Stimulated activated CD4-positive, alpha-beta T cell treated with anti-CD3 and anti-CD28 coated beads, Interleukin-4, amount 100 ng/mL, for 1 hour (primary cell): ENCODE measurements around the gene ANKRD13B.

ENCODE experiments used
- DNase-seq: peaks from one replicate; pipeline ENCODE4 v3.0.0-alpha.2; 2020

The ANKRD13B gene

DNA sequence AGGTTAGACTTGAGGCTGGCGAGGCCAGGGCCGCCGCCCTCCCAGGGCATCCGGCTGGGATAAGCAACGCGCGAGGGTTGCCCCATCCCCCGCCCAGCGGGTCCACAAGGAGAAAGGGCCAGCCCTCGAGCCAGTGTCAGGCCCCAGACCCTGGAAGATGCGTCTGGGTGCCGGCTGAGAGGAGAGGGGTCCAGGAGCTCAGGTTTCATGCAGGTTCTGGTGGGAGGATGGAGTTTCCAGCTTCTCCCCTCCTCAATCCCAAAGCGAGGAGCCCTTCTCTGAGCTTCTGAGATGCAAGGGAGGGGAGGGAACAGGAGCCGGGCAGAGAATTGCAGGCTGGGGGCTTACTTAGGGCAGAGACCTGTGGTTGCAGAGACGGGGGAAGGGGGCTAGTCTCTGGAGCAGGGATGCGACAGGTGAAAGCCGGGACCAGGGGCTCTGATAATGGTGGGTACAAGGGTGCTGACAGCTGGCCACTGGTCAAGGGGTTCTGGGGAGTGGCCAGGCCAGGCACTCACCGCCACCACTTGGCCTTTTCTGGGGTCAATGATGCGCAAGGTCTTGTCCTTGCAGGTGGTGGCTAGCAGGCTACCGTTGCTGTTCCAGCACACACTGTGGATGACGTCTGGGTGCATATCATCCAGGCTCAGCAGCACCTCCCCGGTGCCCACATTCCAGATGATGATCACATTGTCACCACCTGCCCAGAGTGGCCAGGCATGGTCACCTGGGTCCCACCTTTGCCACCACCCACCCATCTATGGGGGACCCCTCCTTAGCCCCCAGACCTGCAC is 25.5 kb downstream of the ANKRD13B start:
- DNase-seq: no peak

DNA sequence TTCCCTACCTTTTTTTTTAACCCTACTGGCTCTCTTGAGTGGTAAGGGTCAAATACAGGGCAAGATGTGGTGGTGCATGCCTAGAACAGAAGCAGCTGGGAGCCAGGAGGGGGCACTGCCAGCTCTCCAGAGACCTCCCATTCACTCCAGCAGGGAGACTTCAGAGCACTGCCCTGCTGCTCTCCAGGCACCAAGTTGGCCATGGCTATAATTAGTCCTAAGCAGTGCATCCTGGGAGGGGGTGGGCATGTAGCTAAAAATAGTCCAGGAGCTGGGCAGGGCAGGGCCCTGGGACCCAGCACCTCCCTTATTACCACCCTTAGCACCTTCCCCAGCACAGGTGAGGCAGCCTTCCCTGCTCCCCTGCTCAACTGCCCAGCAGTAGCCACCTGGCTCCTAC is 26.3 kb downstream of the ANKRD13B start:
- DNase-seq: no peak

DNA sequence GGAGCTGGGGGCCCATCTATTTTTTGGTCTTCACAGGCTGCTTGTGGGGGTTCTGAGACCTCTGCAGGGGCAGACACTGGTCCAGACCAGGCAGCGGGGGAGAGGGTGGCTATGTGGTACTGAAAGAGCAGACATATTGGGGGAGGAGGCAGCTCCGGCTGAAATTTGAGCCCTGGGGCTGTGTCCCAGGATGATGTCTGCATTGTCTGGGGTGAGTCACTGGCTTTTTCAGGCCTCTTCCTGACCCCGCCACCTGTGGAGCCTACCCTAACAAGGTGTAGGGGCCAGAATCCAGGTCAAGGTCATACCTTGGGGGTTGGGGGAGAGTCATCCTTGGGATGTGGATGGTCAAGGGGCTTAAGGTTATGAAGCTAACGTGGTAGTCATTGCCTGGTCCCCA is 27.3 kb downstream of the ANKRD13B start:
- DNase-seq: no peak

DNA sequence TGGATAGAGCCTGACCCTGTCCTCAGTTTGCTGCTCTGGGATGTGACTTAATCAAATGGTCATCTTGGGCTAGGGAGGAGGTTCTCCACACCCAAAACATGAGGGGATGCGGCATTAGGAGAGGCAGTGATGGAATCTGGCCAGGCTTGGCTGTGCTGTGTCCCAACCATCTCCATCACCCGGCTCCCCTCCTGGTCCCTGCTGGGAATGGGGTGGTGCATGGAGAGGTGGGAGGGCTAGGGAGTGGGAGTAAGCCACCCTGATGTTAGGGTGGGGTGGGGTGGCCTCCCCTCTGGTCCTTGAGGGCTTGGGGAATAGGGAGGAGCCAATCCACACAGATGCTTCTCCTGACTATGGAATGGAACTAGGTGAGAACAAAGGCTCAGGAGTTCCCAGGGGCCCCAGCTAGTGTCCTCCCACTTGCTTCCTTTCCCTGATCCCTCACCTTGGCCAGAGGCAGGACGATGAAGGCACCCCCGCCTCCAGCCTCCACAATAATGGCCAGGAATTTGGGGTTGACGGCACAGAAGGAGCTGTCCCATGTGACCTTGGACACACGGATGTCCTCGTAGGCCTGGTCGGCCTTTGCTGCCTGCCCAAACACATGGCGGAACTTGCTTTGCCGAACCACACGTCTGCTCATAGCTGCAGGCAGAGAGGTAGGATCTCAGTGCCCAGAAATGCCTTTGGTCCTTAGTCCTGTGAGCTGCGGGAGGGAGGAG is 28.0 kb downstream of the ANKRD13B start:
- DNase-seq: no peak

DNA sequence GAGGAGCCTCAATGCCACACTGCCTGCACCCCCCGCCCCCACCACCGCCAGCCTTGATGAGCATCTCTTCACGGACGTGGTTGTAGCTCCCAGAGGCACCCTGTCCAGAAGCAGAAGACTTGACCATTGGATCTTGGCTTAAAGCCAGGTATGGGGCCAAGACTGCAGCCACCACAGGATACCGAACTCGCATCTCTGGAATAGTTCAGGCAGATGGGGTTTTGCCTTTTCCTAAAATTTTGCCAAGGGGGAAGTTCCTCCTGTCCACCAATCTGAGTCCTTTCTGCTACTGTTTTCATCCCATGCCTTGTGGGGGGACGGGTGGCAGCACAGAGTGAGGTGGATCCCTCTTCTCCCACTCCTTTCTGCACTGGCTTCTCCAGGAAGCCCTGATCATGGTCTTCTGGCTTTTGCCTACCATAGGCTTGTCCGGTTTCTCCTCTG is 28.8 kb downstream of the ANKRD13B start:
- DNase-seq: no peak

DNA sequence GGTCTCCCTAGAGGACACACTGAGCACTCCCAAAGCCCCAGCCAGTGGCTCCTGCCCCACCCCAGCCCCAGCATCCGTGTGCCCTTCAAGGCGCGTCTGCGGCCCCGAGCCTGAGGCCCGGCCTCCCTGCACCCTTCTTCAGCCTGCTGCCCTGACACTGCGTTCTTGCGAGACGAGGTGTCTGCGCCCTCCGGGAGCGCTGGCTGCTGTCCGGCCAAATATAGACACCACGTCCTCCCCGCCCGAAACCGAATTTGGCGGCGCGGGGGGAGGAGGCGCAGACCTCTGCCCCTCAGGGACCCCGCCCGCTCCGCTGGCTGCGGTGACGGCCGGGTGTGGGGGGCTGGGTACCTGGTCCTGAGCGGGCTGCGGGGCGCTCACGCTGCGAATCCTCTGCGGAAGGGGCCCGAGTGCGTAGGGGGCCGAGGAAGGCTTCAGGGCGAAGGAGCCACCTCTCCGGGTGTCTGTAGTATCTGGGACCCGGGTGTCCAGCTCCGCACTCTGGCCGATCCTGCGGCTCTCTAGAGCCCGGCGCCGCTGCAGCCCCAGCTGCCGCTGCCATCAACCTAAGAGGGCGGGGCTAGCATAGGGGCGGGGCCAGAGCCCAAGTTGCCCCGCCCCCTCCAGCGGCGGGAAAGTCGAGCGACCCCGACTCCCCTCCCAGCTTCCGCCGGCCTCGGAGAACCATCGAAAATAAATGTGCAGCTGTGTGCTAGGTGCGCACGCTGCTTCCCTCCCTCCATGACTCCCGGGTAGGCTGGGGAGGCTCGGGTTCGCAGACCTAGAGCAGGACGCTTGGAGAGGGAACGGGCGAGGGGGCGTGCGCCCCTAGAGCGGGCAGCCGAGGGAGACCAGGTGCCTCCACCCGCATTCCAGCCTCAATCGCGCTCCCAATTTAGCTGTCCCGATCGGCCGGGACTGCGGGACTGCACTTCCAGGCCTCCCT is 29.7 kb downstream of the ANKRD13B start, which contains the start of gene CORO6:
Gene CORO6 (minus strand): TSS at position 576 of the 946 bp plus-strand sequence. CDS start 1,491 bp downstream, outside the sequence.
- peak; percentile 75 for DNase-seq

DNA sequence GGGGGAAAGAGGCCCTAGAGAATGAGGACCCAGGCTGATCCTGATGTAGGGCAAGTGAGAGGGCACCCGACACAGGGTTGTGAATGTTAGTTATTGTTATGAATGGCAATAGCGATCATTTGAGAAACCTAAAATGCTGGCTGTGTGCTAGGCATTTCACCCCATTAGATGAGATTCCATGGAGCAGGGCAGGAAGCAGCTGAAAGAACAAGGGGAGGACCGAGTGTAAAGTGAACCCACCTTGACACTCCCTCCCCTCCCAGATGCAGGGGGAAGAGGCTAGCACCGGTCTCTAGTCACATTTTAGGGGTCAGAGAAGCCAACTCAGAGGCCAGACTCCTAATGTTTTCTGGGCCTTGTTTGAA is 30.3 kb downstream of the ANKRD13B start:
- no peak for DNase-seq

DNA sequence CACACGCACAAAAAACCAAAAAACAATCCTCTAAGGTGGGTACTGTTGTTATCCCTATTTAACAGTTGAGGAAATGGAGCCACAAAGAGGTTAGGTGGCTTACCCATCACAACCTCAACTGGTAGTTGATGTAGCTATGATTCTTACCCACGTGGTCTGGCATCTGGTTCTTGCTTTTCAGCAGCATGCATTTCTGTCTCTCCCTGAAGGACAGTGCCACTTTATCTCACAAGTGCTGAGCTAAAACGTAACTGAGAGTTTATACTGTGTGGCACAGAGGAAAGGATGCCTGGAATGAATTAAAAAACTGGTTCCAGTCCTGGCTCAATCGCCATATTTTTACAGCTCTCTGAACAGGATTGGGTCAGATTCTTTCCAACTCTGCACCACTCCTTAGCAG is 31.7 kb downstream of the ANKRD13B start:
- no peak for DNase-seq

DNA sequence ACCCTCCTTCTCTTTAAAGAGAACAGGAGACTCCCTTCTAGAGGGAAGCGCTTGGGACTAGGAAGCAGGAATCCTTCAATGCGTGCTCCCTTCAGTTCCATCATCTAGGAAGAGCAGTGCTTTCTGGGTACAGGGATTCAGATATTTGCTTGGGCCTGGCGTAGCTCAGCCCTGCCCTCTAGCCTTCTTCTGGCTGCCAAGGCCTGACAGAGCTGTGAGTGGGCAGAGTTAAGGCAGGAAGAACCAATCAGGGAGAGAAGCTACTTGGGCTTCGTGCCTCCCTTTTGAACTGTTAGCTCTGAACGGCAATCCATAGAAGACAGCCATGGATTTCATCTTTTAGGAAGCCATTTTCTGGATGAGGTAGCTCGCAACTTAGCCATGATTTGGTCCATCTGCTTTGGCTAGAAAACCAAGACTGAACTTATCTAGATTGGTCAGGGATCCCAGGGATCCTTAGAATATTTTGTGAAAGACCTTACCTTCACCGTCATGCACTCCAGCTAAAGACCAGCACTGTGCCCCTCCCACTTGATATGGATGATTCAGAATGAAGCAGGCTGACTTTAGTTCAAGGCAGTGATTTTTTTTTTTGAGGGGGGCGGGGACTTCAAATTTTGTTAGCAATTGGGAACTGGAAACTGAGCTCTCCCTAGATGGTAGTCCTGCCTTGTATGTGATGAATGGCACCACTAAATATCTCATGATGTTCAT is 32.3 kb downstream of the ANKRD13B start:
- no peak for DNase-seq

DNA sequence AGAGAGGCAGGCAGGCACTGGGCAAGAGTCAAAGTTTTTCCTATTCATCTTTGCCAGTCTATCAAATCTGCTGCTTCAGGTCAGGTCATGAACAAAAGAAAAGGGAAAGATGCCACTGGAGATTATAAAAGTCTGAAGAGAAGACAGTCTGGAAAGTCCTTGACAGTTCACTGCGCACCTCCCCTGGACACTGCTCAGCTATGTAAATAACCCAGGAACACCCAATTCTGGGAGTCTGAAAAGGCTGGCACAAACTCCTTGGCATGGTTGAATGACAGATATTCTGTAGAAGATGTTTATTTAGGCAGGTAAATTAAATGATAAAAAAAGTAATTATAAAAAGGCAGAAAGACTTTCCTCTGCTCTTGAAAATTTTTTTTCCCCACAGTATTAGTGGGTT is 35.0 kb downstream of the ANKRD13B start:
- DNase-seq: no peak

DNA sequence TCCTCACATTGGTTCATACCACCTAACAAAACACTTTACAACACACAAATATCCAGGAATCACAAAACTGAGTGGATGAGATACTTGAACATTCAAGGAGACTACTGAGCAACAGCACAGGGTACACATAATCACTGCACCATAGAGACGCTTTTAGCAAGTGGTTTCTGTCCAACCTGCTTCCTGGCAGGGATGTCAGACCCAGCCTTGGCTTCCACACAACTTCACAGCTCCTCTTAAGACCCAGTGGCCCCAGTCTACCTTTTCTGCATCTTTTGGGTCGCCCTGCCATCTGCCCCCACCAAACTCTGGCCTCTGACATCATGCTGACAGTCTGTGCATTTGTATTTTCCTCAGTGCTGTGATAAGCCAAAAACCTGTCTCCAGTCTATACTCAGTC is 35.7 kb downstream of the ANKRD13B start:
- DNase-seq: no peak

DNA sequence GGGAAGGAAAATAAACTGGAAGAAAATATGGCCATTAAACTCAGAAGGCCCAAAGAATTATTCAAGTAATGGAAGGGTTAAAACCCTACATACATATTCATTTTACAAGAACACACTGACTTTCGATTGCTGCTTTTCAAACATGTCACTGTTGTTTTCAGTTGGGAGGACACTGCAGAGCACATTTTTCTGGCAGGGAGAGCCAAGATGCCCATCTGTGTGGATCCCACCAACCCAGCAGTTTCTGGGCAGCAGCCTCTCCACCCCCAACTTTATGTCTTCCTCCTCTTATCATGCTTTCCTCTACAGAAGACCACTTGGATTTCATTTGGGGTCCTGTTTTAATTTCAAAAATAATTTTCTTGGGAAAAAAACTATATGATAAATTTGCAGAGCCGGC is 36.9 kb downstream of the ANKRD13B start:
- DNase-seq: no peak

DNA sequence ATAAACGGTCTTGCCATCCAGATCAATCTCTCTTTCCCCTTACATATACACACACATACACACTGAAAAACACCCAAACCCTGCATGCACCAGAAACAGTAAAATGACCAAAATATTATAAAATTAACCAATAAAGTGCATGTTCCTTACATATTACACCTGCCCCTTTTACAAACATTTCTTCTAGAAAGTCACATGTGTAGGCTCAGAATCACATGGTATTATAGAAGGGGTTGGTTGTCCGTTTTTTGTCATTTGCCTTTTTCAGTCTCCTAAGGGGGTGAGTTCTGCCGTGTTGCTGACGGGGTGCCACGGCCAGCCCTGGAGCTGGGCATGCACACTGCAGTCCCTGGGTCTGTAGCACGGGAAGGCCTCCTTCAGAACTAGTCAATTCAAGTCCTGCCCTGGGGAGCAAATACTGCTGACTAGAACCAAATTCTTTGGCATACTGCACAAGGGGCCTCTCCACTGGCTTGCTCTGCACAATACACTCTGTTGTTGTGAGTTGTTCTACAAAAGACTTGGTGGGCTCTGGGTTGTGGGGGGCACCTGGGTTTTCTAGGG is 37.8 kb downstream of the ANKRD13B start:
- DNase-seq: no peak

DNA sequence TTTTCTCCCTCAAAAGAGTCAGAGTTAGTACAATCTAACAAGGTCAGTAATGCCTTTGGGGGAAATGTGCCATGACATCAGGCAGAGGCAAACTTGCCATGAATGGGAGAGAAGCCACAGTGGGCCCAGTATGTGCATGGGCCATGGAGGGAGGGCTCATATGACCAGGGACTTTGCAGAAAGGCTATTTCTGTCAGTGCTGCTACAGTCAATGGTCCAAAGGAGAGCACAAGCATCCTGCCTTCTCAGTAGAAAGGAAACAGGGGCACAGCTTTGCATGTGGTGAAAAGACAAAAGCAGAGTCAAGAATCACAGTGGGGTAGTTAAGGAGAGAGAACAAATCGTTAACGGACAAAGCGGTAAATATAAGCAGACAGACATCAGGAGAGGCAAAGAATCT is 41.0 kb downstream of the ANKRD13B start:
- no peak for DNase-seq

DNA sequence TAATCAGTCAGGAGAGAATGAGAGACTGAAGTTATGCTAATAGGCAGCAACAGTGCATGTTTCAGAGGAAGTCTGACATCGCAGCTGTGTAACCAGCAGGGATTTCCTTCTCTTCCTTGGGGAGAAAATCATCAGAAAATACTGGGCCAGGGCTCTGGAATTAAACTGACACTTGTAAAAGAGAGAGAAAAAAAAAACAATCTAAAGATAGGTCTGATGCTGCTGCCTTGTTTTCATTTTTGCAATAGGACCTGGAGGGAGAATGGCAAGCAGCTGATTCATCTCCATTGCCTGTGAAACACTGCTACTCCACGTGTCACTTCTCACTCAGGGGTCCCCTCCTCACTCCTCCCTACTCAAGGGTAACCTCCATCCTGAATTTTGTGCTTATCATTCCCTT is 47.5 kb downstream of the ANKRD13B start:
- DNase-seq: no peak

DNA sequence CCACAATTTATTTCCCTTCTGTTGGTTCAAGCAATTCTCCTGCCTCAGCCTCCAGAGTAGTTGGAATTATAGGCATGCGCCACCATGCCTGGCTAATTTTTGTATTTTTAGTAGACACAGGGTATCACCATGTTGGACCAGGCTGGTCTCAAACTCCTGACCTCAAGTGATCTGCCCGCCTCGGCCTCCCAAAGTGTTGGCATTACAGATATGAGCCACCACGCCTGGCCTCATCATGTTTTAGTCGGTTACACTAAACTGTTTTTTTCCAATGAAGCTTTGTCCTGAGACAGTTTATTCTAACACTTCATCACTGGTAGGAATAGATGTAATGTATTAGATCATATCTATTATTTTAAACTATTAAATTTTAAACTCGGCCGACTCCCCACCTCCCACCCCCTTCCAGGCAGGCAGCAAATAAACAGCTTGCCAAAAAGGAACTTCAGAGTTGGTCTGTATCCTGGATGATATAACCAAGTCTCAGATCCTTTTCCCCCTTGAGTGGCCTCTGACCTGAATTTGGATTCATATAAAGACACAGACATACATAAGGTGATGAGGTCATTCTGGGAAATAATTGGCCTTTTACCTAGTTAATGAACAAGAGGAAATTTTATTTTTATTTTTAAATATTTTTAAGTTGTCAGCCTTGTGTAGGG is 48.2 kb downstream of the ANKRD13B start:
- DNase-seq: no peak

DNA sequence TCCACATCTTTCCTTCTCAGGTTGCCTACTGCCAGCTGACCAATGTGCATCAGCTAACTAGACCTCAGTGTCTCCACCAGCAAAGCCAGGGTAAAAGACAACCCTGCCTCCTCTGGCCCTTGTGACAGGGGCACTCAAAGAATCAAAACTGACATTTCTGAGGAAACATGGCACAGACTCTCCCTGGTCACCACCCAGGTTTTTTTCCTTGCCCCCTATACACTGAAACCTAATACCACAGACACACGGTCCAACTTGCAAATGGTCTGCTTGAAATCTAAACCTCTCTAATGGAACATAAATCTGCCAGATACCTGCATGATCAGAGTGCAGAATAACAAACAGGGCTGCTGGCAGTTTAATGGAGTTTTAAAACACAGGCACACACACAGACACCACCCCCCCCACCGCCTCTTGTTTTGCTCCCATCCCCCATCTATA is 49.3 kb downstream of the ANKRD13B start:
- DNase-seq: no peak

DNA sequence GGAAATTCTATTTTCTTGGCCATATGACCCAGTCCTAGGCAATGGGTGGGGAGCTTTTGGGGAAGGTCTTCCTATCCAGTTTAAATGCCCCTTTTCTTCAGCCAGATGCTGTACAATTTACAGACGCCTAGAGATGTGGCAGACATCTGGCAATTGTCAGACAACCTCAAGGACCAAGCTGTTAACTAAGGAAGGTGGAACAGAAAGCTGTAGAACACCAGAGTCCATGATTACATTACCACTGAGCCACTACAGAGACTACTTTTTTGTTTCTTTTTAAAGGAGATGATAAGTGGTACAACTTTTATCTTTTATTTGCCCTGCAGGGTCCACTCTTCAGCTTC is 50.9 kb downstream of the ANKRD13B start:
- no peak for DNase-seq

DNA sequence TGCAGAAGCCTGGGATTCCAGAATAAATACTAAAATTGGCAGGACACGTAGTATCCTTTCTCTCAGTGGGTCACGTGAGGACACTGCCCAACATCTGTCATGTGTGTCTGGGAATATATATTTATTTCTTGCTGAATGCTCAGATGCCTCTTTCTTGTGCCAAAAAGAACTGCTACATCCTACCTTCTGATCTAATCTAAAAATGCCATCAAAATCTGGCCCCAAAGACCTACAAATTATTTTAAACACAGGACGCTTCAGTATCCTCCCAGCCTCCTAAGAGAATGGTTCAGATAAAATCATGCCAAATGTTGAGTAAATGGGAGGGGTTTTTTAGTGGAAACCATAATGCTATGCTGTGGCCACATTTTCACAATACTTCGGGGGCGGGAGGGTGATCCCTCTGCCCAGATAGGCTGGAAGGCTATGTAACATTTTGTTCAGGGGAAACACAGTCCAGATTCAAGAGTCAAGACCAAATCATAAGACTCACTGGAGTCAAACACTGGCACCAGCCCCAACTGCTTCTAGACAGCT is 52.7 kb downstream of the ANKRD13B start:
- DNase-seq: no peak

DNA sequence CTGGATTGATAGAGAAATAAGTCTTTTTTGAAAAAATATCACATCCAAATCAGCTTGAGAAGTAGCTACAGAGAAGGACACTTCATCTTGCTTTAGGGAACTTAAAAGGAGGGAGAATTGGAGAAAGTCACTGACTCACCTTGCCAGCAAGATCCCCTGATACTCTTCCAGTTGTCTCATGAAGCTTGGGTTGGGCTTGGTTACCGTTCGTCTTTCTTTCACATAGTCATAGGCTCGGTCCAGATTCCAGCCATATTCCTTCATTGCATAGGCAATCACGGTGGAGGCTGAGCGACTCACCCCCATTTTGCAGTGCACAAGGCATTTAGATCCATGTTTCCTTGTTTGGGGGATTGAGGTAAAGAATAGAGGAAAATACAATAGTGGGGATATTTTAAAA is 55.1 kb downstream of the ANKRD13B start:
- no peak for DNase-seq

DNA sequence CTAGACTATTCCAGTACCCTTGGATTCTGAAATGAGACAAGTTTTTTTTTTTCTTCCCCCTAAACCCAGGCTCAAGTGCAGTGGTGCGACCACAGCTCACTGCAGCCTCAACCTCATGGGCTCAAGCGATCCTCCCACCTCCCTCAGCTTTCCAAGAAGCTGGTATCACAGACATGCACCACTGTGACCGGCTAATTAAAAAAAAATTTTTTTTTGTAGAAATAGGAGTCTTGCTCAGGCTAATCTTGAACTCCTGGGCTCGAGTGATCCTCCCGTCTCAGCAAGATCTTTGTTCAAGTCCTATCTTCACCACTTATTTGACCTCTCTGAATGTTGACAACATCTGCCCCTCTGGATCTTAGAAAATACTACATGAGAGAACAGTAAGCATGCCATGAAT is 56.4 kb downstream of the ANKRD13B start:
- DNase-seq: no peak
